Fibroblast of mammary gland (primary cell): ENCODE measurements around the gene NR1D1.

Experiments used
- DNase-seq: peaks from one replicate; pipeline ENCODE4 v3.0.0-alpha.2; 2010; ENCODE audit warnings: low read depth
- H3K4me3 ChIP-seq: 2 replicates; pipeline ENCODE4 v1.5.1; 2011; ENCODE audit warnings: low read depth, mild to moderate bottlenecking, low read length, moderate library complexity; ENCODE audit not compliant: control insufficient read depth
- CTCF ChIP-seq: conservative IDR thresholded peaks from 2 replicates; pipeline ENCODE4 v1.5.1; 2011; ENCODE audit warnings: low read depth, low read length, inconsistent platforms; ENCODE audit not compliant: control insufficient read depth, insufficient read depth

Gene NR1D1

GRCh38 chr17:40105861-40106759 lies 5.7 kb upstream of the NR1D1 start:
- TF ChIP-seq CTCF = no peak
- H3K4me3 ChIP-seq = no peak overlapping the region
- DNase-seq = no peak

- no peak overlapping the region for H3K4me3 ChIP-seq
- no peak for TF ChIP-seq CTCF
- peak; percentile 42 for DNase-seq
These were observed 4.5 kb upstream of the NR1D1 start for GRCh38 chr17:40104594-40105486.

- no peak for DNase-seq
- no peak for TF ChIP-seq CTCF
- H3K4me3 ChIP-seq = no peak overlapping the region
These were observed 3.3 kb upstream of the NR1D1 start for GRCh38 chr17:40103688-40104087.

- DNase-seq = no peak
- no peak for TF ChIP-seq CTCF
- H3K4me3 ChIP-seq = no peak overlapping the region
These were observed 2.8 kb upstream of the NR1D1 start for GRCh38 chr17:40103071-40103661.

GRCh38 chr17:40101367-40102210 lies 1.2 kb upstream of the NR1D1 start:
- H3K4me3 ChIP-seq = no peak overlapping the region
- peak; percentile 38 for DNase-seq
- TF ChIP-seq CTCF = no peak
